Gastroesophageal sphincter (tissue), 4 donors: Measurements from ENCODE around the gene PHF11. TPM values are rescaled to one million over a fixed set of nuclear protein-coding genes. Genes with fewer than 3 reads are reported as not detected.

ENCODE experiments used
- ATAC-seq: fragments of 150-250 bp; one replicate; pipeline ENCODE4 v1.9.1; 2016; ENCODE audit warnings: mild to moderate bottlenecking, moderate library complexity
- H3K27ac ChIP-seq, 4 donors: fragments of 200-600 bp; sonication (generic) in 3 of 4; 1 replicate in 3 of 4; 2 replicates in 1 of 4; pipeline ENCODE4 v1.5.1; 2016 to 2019
- H3K27me3 ChIP-seq: fragments of 200-600 bp; sonication (generic); one replicate; pipeline ENCODE4 v1.5.1; 2019
- H3K36me3 ChIP-seq, 2 donors: fragments of 200-600 bp; sonication (generic); one replicate each; pipeline ENCODE4 v1.5.1; 2019; ENCODE audit warnings: control low read depth in 1 of 2
- H3K4me1 ChIP-seq, 3 donors: fragments of 200-600 bp; sonication (generic); 1 replicate in 2 of 3; 2 replicates in 1 of 3; pipeline ENCODE4 v1.5.1; 2016 to 2019; ENCODE audit warnings: control low read depth in 2 of 3
- H3K4me3 ChIP-seq, 2 donors: fragments of 200-600 bp; sonication (generic); one replicate each; pipeline ENCODE4 v1.5.1; 2019; ENCODE audit warnings: mild to moderate bottlenecking in 1 of 2, moderate library complexity in 1 of 2
- H3K9me3 ChIP-seq, 3 donors: fragments of 200-600 bp; sonication (generic); one replicate each; pipeline ENCODE4 v1.5.1; 2017 to 2019; ENCODE audit warnings: control low read depth in 2 of 3
- EP300 ChIP-seq: sonication (generic); formaldehyde crosslinking; IDR thresholded peaks from one replicate; pipeline ENCODE4 v1.6.1; 2017; ENCODE audit warnings: antibody characterized with exemption, mild to moderate bottlenecking
- POLR2A ChIP-seq, 2 donors: fragments of 450-650 bp; IDR thresholded peaks; one replicate each; pipeline ENCODE4 v1.6.1; 2017; ENCODE audit warnings: antibody characterized with exemption in 2 of 2, mild to moderate bottlenecking in 2 of 2, moderate library complexity in 1 of 2
- POLR2AphosphoS5 ChIP-seq: sonication (generic); formaldehyde crosslinking; IDR thresholded peaks from one replicate; pipeline ENCODE4 v1.6.1; 2017; ENCODE audit warnings: antibody characterized with exemption
- WGBS, 2 donors: methylation state at CpG; one replicate each; pipeline ENCODE4 v1.1.5; 2018; ENCODE audit warnings: low coverage in 1 of 2; 5-methylcytosine and 5-hydroxymethylcytosine counted together
- total RNA-seq, 4 donors: library from RNA; depleted of rRNA; stranded (reverse); fragments of >200 nt; gene quantifications; one replicate each; pipeline ENCODE4 v1.1.0, GENCODE V29; 2016
- TF ChIP-seq, protein P1 (sequence below), 4 experiments: fragments of 200-600 bp in 2 of 4; fragments of 450-650 bp in 2 of 4; sonication (generic) in 1 of 4; IDR thresholded peaks; one replicate each; pipeline ENCODE4 v1.5.1; 2017 to 2019; ENCODE audit warnings: antibody characterized with exemption in 4 of 4, mild to moderate bottlenecking in 2 of 4, moderate library complexity in 2 of 4

The PHF11 gene
- total RNA-seq, 4 donors from 2014 or later, result 33.1 to 42.7 (median 38.7) TPM

DNA sequence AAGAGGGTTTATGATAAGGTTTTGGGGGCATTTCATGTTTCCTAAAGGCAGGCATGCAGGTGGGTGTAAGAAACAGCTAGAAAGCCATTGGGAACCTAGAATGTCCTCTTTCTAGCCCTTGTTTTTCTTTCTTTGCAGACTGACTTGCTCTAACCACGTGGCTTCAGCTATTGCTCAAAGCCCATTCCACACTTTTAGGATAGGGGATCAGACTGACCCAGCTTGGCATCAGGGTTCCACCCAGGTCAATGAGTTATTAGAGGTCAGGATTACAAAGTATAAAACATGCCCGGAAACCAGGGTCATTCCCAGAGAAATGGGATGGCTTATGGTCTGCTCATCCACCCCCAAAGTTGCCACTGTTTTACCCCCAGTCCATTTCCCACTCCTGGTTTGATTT lies 16.8 kb downstream of the PHF11 start:
- H3K36me3 ChIP-seq, result peaks cover 0 to 55% of the 10 kb centered on the region in 2 donors
- no peaks in the 10 kb centered on the region for H3K27me3 ChIP-seq
- TF ChIP-seq POLR2A (IDR thresholded peaks at IDR 0.05), result no peak
- no peak for TF ChIP-seq POLR2AphosphoS5
- TF ChIP-seq EP300, result no peak
- TF ChIP-seq, protein P1, sequence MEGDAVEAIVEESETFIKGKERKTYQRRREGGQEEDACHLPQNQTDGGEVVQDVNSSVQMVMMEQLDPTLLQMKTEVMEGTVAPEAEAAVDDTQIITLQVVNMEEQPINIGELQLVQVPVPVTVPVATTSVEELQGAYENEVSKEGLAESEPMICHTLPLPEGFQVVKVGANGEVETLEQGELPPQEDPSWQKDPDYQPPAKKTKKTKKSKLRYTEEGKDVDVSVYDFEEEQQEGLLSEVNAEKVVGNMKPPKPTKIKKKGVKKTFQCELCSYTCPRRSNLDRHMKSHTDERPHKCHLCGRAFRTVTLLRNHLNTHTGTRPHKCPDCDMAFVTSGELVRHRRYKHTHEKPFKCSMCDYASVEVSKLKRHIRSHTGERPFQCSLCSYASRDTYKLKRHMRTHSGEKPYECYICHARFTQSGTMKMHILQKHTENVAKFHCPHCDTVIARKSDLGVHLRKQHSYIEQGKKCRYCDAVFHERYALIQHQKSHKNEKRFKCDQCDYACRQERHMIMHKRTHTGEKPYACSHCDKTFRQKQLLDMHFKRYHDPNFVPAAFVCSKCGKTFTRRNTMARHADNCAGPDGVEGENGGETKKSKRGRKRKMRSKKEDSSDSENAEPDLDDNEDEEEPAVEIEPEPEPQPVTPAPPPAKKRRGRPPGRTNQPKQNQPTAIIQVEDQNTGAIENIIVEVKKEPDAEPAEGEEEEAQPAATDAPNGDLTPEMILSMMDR (IDR thresholded peaks at IDR 0.05), result no peak

DNA sequence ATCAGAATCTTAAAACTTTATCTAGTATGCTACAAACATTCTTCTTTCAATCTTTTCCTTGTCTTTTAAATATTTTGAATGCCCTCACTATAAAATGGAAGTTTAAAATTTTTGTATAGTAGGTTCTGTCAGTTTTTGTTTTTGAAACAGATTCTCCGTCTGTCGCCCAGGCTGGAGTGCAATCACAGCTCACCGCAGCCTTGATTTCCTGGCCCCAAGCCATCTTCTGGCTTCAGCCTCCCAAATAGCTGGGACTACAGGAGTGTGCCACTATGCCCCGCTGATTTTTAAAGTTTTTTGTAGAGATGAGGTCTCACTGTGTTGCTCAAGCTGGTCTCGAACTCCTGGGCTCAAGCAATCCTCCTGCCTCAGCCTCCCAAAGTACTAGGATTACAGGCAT lies 20.7 kb downstream of the PHF11 start:
- TF ChIP-seq, protein P1 (IDR thresholded peaks at IDR 0.05), result no peak
- TF ChIP-seq POLR2AphosphoS5 (no peak), EP300 (no peak), POLR2A (IDR thresholded peaks at IDR 0.05) (no peak)
- ATAC-seq, result no peak
- Histone ChIP-seq H3K27ac (no peak overlapping the region), H3K27me3 (no peaks in the 10 kb centered on the region), H3K36me3 (peaks cover 0 to 86% of the 10 kb centered on the region in 2 donors), H3K4me1 (no peaks in the 10 kb centered on the region), H3K9me3 (no peaks in the 10 kb centered on the region), H3K4me3 (no peak overlapping the region)
- 89% methylated on average over 5 of the region's 5 CpGs; no CpG with 5 or more reads in 1 of the 2 donors for WGBS, 2 donors

More for the DNA sequence above, 16.8 kb downstream of the PHF11 start:
- 100% methylated on average over 2 of the region's 2 CpGs; no CpG with 5 or more reads in 1 of the 2 donors for WGBS, 2 donors
- ATAC-seq, result no peak
- Histone ChIP-seq H3K4me3 (no peak overlapping the region), H3K27ac (no peak overlapping the region), H3K4me1 (no peaks in the 10 kb centered on the region), H3K9me3 (no peaks in the 10 kb centered on the region)

DNA sequence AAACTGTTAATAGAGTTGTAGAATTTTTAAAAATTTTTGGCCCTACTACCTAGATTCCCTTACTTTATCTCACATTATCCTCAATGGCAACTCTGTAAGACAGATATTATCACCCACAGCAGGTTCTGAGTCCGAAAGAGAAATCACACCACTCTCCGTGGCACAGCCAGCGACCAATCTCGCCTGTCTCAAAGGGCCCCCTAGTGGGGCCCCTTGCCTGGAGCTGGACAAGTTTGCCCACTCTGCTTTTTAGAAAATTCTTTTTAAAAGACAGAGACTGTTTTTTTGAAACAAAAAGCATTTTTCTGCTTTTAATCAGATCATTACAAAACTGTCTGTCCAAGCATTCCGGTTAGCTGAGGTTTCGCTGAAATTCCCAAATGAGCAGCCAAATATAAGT lies 21.7 kb downstream of the PHF11 start:
- no peak for ATAC-seq
- peaks cover 0 to 94% of the 10 kb centered on the region in 2 donors for H3K36me3 ChIP-seq
- no peaks in the 10 kb centered on the region for H3K9me3 ChIP-seq
- no peaks in the 10 kb centered on the region for H3K27me3 ChIP-seq
- 75 to 81% methylated on average over 4 to 6 of the region's 6 CpGs for WGBS, 2 donors
- H3K4me1 ChIP-seq, result peaks cover 0 to 9% (median 0%) of the 10 kb centered on the region in 3 donors
- TF ChIP-seq EP300, result no peak
- TF ChIP-seq, protein P1 (IDR thresholded peaks at IDR 0.05), result peak in 1 of 4 experiments; percentile 36
- H3K4me3 ChIP-seq, result no peak overlapping the region
- no peak overlapping the region for H3K27ac ChIP-seq

DNA sequence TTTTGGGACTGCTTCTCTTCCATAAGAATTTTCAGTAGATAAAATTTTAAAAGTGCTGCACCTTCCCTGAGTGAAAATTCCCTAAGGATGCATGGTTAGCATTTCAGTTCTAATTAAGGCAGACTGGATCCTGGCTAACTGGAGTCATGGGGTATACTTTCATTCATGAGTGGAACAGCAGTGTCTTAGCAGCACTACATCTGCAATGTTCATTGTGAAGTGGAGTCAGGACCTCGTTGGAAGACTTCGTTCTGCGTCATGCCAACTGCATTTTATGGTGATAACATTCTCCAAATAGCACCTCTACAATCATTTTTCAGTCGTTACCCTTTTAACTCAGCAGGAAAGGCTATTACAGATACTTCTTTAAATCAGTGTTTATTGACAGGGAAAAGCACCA lies 25.5 kb downstream of the PHF11 start:
- ATAC-seq, result no peak
- H3K36me3 ChIP-seq, result peaks cover 0 to 95% of the 10 kb centered on the region in 2 donors
- WGBS, 2 donors, result 56 to 80% methylated on average over 4 of the region's 4 CpGs
- peaks cover 0 to 9% (median 0%) of the 10 kb centered on the region in 3 donors for H3K4me1 ChIP-seq
- no peak overlapping the region for H3K27ac ChIP-seq
- H3K27me3 ChIP-seq, result no peaks in the 10 kb centered on the region
- no peak overlapping the region for H3K4me3 ChIP-seq
- H3K9me3 ChIP-seq, result no peaks in the 10 kb centered on the region
- no peak for TF ChIP-seq POLR2A (IDR thresholded peaks at IDR 0.05)
- TF ChIP-seq, protein P1 (IDR thresholded peaks at IDR 0.05), result no peak
- TF ChIP-seq EP300, result no peak
- no peak for TF ChIP-seq POLR2AphosphoS5

DNA sequence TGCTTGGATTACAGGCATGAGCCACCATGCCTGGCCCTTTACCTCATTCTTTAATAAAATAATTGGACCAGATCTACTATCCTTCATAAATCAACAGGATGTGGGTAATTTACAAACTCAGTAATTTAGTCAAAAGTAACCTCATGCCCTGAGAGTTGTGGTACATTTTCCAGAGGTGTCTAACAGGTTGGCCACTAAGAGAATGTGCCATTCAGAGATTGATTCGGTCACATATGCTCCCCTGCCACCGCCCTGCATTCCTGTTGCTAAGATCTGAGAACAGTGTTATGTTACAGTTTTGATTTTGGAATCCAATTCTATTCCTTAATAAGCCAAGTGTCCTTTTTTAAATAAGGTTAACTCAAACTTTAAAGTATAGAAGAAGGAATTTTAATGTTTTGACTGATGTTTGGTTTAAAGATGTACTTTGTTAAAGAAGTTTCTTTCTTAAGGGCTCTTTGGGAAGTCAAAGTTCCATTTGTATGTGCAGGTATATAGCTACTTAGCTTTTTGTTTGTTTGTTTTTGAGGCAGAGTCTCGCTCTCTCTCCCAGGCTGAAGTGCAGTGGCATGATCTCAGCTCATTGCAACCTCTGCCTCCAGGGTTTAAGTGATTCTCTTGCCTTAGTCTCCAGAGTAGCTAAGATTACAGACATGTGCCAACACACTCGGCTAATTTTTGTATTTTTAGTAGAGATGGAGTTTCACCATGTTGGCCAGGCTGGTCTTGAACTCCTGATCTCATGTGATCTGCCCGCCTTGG lies 29.2 kb downstream of the PHF11 start:
- H3K4me1 ChIP-seq, result peaks cover 0 to 9% (median 0%) of the 10 kb centered on the region in 3 donors
- H3K4me3 ChIP-seq, result no peak overlapping the region
- peaks cover 0 to 97% of the 10 kb centered on the region in 2 donors for H3K36me3 ChIP-seq
- no peak for TF ChIP-seq POLR2AphosphoS5
- TF ChIP-seq, protein P1 (IDR thresholded peaks at IDR 0.05), result no peak
- no peak for TF ChIP-seq POLR2A (IDR thresholded peaks at IDR 0.05)
- TF ChIP-seq EP300, result no peak
- H3K27ac ChIP-seq, result no peak overlapping the region
- no peaks in the 10 kb centered on the region for H3K9me3 ChIP-seq
- ATAC-seq, result no peak
- no peaks in the 10 kb centered on the region for H3K27me3 ChIP-seq
- 90 to 92% methylated on average over 5 of the region's 5 CpGs for WGBS, 2 donors
